ENCODE data around the gene BDKRB2.
"Not testable (repeated sequence)": the region's sequence is repeated elsewhere in the genome, so short reads cannot be mapped to it uniquely, and the experiment has no call there.

The BDKRB2 gene

GRCh38 chr14:96225213-96225612 lies 20.6 kb downstream of the BDKRB2 start:
- DNase-seq (ENCODE audit: low spot score), result no peak

- DNase-seq (ENCODE audit: low spot score), result peak; percentile 84
Measured at GRCh38 chr14:96225745-96226151, 21.1 kb downstream of the BDKRB2 start.

- no peak for DNase-seq (ENCODE audit: low spot score)
Measured at GRCh38 chr14:96227428-96227827, 22.8 kb downstream of the BDKRB2 start.

GRCh38 chr14:96229315-96229714 lies 24.7 kb downstream of the BDKRB2 start:
- DNase-seq (ENCODE audit: low spot score), result no peak

GRCh38 chr14:96231056-96231455 lies 26.4 kb downstream of the BDKRB2 start:
- no peak for DNase-seq (ENCODE audit: low spot score)

GRCh38 chr14:96231526-96232130 lies 27.0 kb downstream of the BDKRB2 start:
- no peak for DNase-seq (ENCODE audit: low spot score)

GRCh38 chr14:96232506-96232905 lies 27.9 kb downstream of the BDKRB2 start:
- no peak for DNase-seq (ENCODE audit: low spot score)

- no peak for DNase-seq (ENCODE audit: low spot score)
Measured at GRCh38 chr14:96233661-96234060, 29.0 kb downstream of the BDKRB2 start.

- no peak for DNase-seq (ENCODE audit: low spot score)
Measured at GRCh38 chr14:96235426-96235825, 30.8 kb downstream of the BDKRB2 start.

- DNase-seq (ENCODE audit: low spot score), result no peak
Measured at GRCh38 chr14:96237641-96238040, 33.0 kb downstream of the BDKRB2 start.

- no peak for DNase-seq (ENCODE audit: low spot score)
Measured at GRCh38 chr14:96238676-96239265, 34.1 kb downstream of the BDKRB2 start.

- no peak for DNase-seq (ENCODE audit: low spot score)
Measured at GRCh38 chr14:96239711-96240141, 35.1 kb downstream of the BDKRB2 start.

- no peak for DNase-seq (ENCODE audit: low spot score)
Measured at GRCh38 chr14:96240641-96241040, 36.0 kb downstream of the BDKRB2 start.

GRCh38 chr14:96242126-96242525 lies 37.5 kb downstream of the BDKRB2 start:
- no peak for DNase-seq (ENCODE audit: low spot score)

- DNase-seq (ENCODE audit: low spot score), result peak; percentile 18
Measured at GRCh38 chr14:96243785-96244184, 39.1 kb downstream of the BDKRB2 start.

GRCh38 chr14:96245074-96245473 lies 40.4 kb downstream of the BDKRB2 start:
- not testable (repeated sequence) for DNase-seq (ENCODE audit: low spot score)

- DNase-seq (ENCODE audit: low spot score), result peak; percentile 56
Measured at GRCh38 chr14:96245710-96246538, 41.3 kb downstream of the BDKRB2 start.

- peak; percentile 95 for DNase-seq (ENCODE audit: low spot score)
Measured at GRCh38 chr14:96246539-96246847, 41.9 kb downstream of the BDKRB2 start.

GRCh38 chr14:96247031-96247430 lies 42.4 kb downstream of the BDKRB2 start:
- no peak for DNase-seq (ENCODE audit: low spot score)

GRCh38 chr14:96249029-96249428 lies 44.4 kb downstream of the BDKRB2 start:
- DNase-seq (ENCODE audit: low spot score), result peak; percentile 79

- DNase-seq (ENCODE audit: low spot score), result no peak
Measured at GRCh38 chr14:96250485-96250884, 45.8 kb downstream of the BDKRB2 start.

GRCh38 chr14:96251656-96252155 lies 47.1 kb downstream of the BDKRB2 start:
- DNase-seq (ENCODE audit: low spot score), result no peak

All from AG08395 (cell line).